ENCODE measurements around the gene CFAP251. TPM values are rescaled to one million over a fixed set of nuclear protein-coding genes. Genes with fewer than 3 reads are reported as not detected.

Gene CFAP251
- total RNA-seq, 1 experiment from 2014 or later: 2.6 TPM

DNA sequence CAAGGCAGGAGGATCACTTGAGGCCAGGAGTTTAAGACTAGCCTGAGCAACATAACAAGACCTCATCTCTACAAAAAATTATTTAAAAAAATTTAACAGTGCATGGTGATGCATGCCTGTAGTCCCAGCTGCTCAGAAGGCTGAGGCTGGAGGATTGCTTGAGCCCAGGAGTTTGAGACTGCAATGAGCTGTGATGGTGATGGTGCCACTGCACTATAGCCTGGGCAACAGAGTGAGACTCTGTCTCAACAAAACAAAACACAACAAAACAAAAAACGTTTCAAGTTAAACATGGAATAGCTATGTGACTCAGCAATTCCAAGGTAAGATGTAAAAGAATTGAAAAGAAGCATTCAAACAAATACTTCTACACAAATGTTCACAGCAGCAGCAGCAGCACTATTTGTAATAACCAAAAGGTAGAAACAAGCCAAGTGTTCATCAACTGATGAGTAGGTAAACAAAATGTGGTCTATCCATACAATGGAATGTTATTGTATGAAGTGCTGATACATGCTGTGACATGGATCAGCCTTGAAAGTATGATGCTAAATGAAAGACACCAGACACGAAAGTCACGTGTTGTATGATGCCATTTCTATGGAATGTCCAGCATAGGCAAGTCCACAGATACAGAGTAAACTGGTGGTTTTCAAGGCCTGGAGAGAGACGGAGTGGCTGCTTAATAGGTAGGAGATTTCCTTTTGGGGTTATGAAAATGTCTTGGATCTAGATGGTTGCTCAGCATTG lies 31.4 kb downstream of the CFAP251 start:
- Histone ChIP-seq H3K4me2 (ENCODE audit: low read length) (no peak overlapping the region), H3K27me3 (ENCODE audit: insufficient read depth, low read length) (no peaks in the 10 kb centered on the region), H4K20me1 (ENCODE audit: insufficient read depth) (no peaks in the 10 kb centered on the region), H3K27ac (ENCODE audit: low read depth, low read length) (no peak overlapping the region), H3K9me3 (ENCODE audit: control insufficient read depth in 1 of 2, insufficient read depth in 1 of 2, low read depth in 1 of 2, low read length in 2 of 2) (no peaks in the 10 kb centered on the region), H2AFZ (ENCODE audit: low read depth, low read length, poor library complexity, severe bottlenecking) (no peak overlapping the region), H3K79me2 (ENCODE audit: insufficient read depth, low read length) (no peaks in the 10 kb centered on the region), H3K9me2 (ENCODE audit: insufficient read depth) (no peaks in the 10 kb centered on the region), H3K4me1 (ENCODE audit: control insufficient read depth in 1 of 2, insufficient read depth in 2 of 2, low read length in 2 of 2) (0 out of 4 replicates have a peak, but pooled peaks cover 0 to 5% of the 10 kb centered on the region in 2 experiments), H3K4me3 (replicated peaks in 1 of 2; ENCODE audit: low read depth in 1 of 2, low read length in 2 of 2) (no peak overlapping the region), H3K9ac (ENCODE audit: low read length) (no peak overlapping the region), H3K36me3 (ENCODE audit: control insufficient read depth in 1 of 2, insufficient read depth in 2 of 2, low read length in 2 of 2) (no peaks in the 10 kb centered on the region)
- CTCF ChIA-PET: no interaction called here
- POLR2A ChIA-PET: no interaction called here
- DNase-seq (ENCODE audit: low read depth, low spot score) (no peak), ATAC-seq (no peak)
- TF ChIP-seq POLR2AphosphoS5 (IDR thresholded peaks at IDR 0.05; ENCODE audit: low read depth, low read length): no peak
- TF ChIP-seq CBX3 (IDR thresholded peaks at IDR 0.05; ENCODE audit: low read depth): no peak
- TF ChIP-seq SRF (IDR thresholded peaks at IDR 0.05; ENCODE audit: low read depth): no peak
- TF ChIP-seq EGR1 (IDR thresholded peaks at IDR 0.05; ENCODE audit: low read depth): no peak
- TF ChIP-seq JUND (IDR thresholded peaks at IDR 0.05): no peak
- no peak for TF ChIP-seq REST (IDR thresholded peaks at IDR 0.05; ENCODE audit: low read depth)
- TF ChIP-seq SIN3A (IDR thresholded peaks at IDR 0.05; ENCODE audit: low read depth): no peak
- TF ChIP-seq EZH2 (IDR thresholded peaks at IDR 0.05): no peak
- TF ChIP-seq SP1 (IDR thresholded peaks at IDR 0.05; ENCODE audit: low read depth): no peak
- no peak for TF ChIP-seq RAD21 (IDR thresholded peaks at IDR 0.05; ENCODE audit: low read depth)
- no peak for TF ChIP-seq EZH2phosphoT487 (IDR thresholded peaks at IDR 0.05; ENCODE audit: borderline replicate concordance)
- TF ChIP-seq CTCF (IDR thresholded peaks at IDR 0.05 in 2 of 3, conservative IDR thresholded peaks at IDR 0.05 in 1 of 3; ENCODE audit: borderline replicate concordance in 1 of 3, insufficient read depth in 1 of 3, low read depth in 2 of 3, low read length in 2 of 3): no peak
- TF ChIP-seq FOSL1 (IDR thresholded peaks at IDR 0.05; ENCODE audit: low read depth): no peak
- no peak for TF ChIP-seq ZFX (IDR thresholded peaks at IDR 0.05)
- TF ChIP-seq YY1 (IDR thresholded peaks at IDR 0.05; ENCODE audit: extremely low read depth, insufficient replicate concordance, low read depth, low read length): no peak
- BruUV-seq (replicated peaks): no TSS peak
- intact Hi-C loops (cut with micrococcal nuclease): no loop called here
- RAD21 ChIA-PET (ENCODE audit: low non-redundant PET in 1 of 2, low total read pairs in 2 of 2, uncharacterized antibody in 2 of 2, unreplicated experiment in 2 of 2): no interaction called here

All from HCT116 (cell line).